AG09319 (cell line): ENCODE results near the gene LUC7L.

ENCODE experiments used
- DNase-seq: peaks from one replicate; pipeline ENCODE4 v3.0.0-alpha.2; 2010; ENCODE audit warnings: low read depth; ENCODE audit errors: extremely low read depth
- TF ChIP-seq, protein P1 (sequence below): IDR thresholded peaks from 2 replicates; pipeline ENCODE4 v1.5.1; 2011; ENCODE audit warnings: low read depth, mild to moderate bottlenecking, inconsistent platforms, low read length, moderate library complexity

The LUC7L gene, protein sequence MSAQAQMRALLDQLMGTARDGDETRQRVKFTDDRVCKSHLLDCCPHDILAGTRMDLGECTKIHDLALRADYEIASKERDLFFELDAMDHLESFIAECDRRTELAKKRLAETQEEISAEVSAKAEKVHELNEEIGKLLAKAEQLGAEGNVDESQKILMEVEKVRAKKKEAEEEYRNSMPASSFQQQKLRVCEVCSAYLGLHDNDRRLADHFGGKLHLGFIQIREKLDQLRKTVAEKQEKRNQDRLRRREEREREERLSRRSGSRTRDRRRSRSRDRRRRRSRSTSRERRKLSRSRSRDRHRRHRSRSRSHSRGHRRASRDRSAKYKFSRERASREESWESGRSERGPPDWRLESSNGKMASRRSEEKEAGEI

DNA sequence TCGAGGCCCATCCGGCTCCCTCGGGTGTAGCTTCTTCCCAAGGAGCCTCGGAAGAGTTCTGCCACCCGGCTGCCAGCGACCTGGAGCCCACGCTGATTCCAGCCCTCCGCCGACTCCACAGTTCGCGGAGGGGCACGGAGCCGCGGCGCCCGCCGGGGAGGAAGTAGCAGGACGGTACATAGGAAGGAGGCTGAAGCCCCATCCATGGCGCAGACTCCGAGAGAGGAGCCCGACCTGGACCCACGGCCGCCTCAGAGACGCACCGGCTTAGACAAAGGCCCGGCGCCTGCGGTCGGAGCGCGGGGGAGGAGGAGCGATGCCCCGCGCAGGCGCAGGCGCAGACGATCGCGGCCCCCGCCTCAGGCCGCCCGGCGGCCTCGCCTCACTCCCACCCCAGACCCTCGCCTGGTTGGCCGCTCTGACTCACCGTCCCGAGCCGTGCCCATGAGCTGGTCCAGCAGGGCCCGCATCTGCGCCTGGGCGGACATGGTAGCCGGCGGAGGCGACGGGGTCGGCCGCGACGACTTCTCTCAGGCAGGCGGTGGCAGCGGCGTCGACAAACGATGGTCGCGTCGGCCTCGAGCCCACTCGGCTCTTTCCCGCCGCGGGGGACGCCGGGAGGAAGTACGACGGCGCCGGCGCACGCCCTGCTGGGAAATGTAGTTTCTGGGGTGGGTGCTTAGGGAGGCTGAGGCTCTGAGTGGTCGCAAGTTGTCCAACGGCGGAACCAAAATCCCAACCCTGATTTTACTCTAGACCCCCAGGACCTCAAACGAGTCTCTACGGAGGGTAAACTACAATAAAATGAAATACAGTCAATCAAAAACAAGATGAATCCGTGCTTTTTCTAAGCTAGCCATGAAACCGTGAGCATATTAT, at the start of gene LUC7L:
Gene LUC7L, minus strand, starts transcription at position 598 of the 879 bp plus-strand sequence. Its CDS starts 110 bp downstream, at position 488.
- TF ChIP-seq, protein P1, sequence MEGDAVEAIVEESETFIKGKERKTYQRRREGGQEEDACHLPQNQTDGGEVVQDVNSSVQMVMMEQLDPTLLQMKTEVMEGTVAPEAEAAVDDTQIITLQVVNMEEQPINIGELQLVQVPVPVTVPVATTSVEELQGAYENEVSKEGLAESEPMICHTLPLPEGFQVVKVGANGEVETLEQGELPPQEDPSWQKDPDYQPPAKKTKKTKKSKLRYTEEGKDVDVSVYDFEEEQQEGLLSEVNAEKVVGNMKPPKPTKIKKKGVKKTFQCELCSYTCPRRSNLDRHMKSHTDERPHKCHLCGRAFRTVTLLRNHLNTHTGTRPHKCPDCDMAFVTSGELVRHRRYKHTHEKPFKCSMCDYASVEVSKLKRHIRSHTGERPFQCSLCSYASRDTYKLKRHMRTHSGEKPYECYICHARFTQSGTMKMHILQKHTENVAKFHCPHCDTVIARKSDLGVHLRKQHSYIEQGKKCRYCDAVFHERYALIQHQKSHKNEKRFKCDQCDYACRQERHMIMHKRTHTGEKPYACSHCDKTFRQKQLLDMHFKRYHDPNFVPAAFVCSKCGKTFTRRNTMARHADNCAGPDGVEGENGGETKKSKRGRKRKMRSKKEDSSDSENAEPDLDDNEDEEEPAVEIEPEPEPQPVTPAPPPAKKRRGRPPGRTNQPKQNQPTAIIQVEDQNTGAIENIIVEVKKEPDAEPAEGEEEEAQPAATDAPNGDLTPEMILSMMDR, result no peak

DNA sequence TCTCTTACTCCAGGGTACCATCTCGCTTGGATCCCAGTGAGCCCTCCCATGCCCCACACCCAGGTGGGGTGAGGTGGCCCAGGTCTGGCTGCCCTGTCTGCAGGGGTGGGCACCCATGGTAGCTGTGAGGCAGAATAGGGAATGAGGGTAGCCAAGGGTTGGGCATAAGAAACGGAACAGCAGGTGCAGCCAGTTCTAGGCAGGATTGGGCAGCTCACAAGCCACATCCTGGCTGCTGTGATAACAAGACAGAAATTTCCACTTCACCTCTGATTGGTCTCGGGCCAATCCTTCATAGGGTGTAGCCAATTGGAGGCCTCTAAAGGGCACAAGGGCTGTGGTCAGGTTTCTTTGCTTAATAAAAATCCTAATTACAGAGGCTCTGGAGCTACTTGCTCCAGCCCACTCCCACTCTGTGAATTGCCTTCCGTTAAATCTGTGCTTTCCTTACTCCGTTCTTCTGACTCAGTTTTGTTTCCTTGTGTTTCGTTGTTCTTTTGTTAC, 49.7 kb upstream of the LUC7L start:
- TF ChIP-seq, protein P1, result no peak
- DNase-seq, result no peak

More for the DNA sequence above, at the start of gene LUC7L:
- no peak for DNase-seq

DNA sequence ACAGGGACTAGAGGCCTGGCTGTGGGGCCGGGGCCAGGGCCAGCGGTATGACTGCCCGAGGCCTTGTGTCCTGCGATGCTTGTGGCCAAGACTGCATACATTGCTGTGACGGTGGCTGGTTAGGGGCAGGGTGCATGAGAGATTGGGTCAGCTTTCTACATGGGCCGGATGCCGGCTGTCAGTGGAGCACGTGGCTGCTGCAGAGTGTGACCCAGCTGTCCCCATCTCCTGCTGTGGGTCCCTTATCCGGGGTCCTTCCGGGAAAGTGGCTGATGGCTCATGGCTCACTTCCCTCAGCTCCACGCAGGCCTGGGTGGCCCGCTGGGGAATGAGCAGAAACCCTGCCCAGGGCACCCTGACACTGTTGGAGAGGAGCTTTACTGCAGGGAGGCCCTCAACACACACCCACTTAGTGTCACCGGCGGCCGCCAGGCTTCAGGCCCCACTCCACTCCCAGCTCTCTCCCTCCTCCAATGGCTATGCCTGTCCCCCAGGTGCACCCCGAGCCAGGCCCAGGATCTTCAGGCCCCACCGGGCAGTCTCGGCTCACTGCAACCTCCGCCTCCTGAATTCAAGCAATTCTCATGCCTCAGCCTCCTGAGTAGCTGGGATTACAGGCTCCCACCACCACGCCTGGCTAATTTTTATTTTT, 47.3 kb upstream of the LUC7L start:
- DNase-seq, result no peak
- TF ChIP-seq, protein P1, result no peak

DNA sequence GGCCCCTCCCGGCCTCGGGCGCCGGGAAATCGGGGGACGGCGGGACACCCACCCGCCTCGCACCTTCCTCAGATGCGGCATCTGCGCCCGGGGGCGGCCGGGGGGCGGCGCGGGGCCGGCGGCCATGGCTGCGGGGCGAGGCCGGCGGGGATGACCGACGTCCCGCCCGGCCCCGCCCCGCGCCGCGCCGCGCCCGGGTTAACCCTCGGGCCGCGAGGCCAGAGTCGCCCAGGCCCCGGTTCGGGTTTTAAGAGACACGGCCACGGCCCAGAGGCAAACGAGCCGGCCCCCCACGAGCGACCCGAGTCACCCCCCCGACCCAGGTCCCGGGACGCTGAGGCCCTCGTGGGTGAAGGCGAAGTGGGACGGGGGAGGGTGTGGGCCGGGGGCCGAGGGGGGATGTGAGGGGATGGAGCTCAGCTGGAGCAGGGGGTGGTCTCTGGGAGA, 46.6 kb upstream of the LUC7L start, which contains the start of gene RGS11:
Gene RGS11, minus strand, starts transcription at position 159 of the 447 bp plus-strand sequence. Its CDS starts 33 bp downstream, at position 126.
- TF ChIP-seq, protein P1, result no peak
- no peak for DNase-seq

DNA sequence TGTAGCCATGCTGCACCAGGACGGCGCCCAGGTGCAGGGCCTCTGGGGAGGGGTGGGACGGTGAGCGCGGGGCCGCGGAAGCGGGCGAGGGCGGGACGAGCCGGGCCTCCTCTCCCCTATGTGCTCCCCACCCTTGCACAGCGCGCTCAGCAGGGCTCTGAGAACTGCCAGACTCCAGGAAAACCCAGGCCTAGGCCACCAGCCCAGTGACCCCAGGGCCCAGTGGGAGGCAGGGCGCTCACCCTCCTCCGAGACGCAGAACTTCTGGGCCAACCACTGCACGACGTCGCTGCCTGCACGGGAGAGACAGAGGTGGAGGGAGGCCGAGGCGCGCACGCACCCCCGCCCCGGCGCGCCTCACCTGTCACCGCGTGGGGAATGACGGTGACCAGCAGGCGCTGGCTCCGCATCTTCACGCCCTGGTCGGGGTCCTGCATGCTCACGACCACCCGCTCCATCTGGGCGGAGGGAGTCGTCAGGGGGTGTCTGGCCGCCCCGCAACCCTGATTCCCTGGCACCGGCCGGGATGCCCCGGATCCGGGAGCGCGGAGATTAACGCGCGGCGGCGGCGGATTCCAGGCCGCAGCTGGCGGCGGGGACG, 45.9 kb upstream of the LUC7L start:
- TF ChIP-seq, protein P1, result no peak
- DNase-seq, result no peak

DNA sequence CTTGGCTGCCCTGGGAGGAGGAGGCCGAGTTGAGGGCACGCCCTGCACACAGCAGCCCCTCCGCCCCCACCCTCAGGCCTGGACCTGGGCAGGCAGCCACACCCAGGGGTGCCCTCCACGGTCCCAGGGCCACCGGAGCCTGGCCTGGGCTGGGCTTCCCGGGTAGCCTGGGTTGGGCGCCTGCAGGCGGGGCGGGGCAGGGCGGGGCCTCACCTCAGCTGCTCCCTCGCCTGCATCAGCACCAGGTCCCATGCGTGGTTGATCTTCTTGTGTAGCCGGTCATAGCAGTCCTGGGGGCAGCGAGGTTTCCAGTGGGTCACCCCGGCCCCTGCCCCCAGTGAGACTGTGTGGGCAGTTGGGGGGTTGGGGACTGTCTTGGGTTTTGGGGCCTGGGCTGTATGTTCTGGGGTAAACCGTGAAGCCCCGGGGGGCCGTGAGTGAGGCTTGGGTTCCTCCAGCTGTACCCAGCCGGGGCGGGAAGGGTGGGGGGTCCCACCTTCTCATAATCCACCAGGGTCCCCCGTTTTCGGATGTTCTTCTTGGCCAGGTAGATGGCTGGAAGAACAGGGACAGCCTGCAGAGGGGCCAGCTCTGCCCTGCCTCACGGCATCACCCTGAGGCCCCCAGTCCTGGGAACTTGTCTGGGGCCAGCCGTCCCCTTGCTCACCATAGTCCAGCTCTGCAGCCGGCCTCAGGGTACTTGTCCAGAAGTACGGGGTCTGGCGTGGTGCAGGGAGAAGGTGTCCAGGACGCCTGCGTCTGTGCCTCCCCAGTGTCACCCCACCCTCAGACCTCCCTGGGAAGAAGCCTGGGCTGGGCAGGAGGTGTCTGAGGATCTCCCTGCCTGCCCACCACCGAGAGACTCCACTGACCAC, 44.5 kb upstream of the LUC7L start:
- TF ChIP-seq, protein P1, result no peak
- no peak for DNase-seq
